Right atrium auricular region (tissue), 2 donors: Measurements from ENCODE around the gene KIF5A. TPM values are rescaled to one million over a fixed set of nuclear protein-coding genes. Genes with fewer than 3 reads are reported as not detected.
A peak's percentile ranks its signal among the peaks of the same experiment; 100 is the strongest.

Experiments used
- DNase-seq: peaks from one replicate; pipeline ENCODE4 v3.0.0-alpha.2; 2019; ENCODE audit warnings: low spot score
- H3K27ac ChIP-seq, 2 donors: fragments of 200-600 bp; sonication (generic); 1 replicate in 1 of 2; 2 replicates in 1 of 2; pipeline ENCODE4 v1.5.1; 2016 to 2019
- H3K27me3 ChIP-seq, 2 donors: fragments of 200-600 bp; sonication (generic); one replicate each; pipeline versions ENCODE4 v1.5.1 to v1.6.0; 2017 to 2019
- H3K36me3 ChIP-seq: fragments of 200-600 bp; sonication (generic); one replicate; pipeline ENCODE4 v1.5.1; 2016
- H3K4me1 ChIP-seq, 2 donors: fragments of 200-600 bp; sonication (generic); one replicate each; pipeline versions ENCODE4 v1.5.1 to v1.6.0; 2017 to 2019
- H3K4me3 ChIP-seq, 2 donors: fragments of 200-600 bp; sonication (generic); 1 replicate in 1 of 2; 2 replicates in 1 of 2; pipeline ENCODE4 v1.5.1; 2017 to 2019; ENCODE audit warnings: mild to moderate bottlenecking in 1 of 2, moderate library complexity in 1 of 2
- H3K9me3 ChIP-seq, 2 donors: fragments of 200-600 bp; sonication (generic); one replicate each; pipeline ENCODE4 v1.5.1; 2019
- CTCF ChIP-seq, 2 donors: fragments of 200-600 bp; sonication (generic); IDR thresholded peaks; one replicate each; pipeline ENCODE4 v1.5.1; 2019; ENCODE audit warnings: antibody characterized with exemption in 2 of 2
- total RNA-seq, 2 donors: library from RNA; depleted of rRNA; stranded (reverse); fragments of >200 nt; gene quantifications; one replicate each; pipeline ENCODE4 v1.1.0, GENCODE V29; 2016

Gene KIF5A
- total RNA-seq, 2 donors from 2014 or later: 0.11 to 0.12 TPM

GRCh38 chr12:57522887-57523705, 26.7 kb upstream of the KIF5A start:
- Histone ChIP-seq H3K27me3 (no peaks in the 10 kb centered on the region), H3K9me3 (no peaks in the 10 kb centered on the region), H3K36me3 (peaks cover 42% of the 10 kb centered on the region), H3K4me1 (peaks cover 0 to 62% of the 10 kb centered on the region in 2 donors), H3K4me3 (peak overlapping the region; percentile 93 to 97), H3K27ac (peak overlapping the region; percentile 97 to 100)
- no peak for TF ChIP-seq CTCF (IDR thresholded peaks at IDR 0.05)
- no peak for DNase-seq

- no peaks in the 10 kb centered on the region for H3K27me3 ChIP-seq
- H3K36me3 ChIP-seq: peaks cover 51% of the 10 kb centered on the region
- no peak for DNase-seq
- H3K4me3 ChIP-seq: peak overlapping the region; percentile 93 to 97
- no peaks in the 10 kb centered on the region for H3K9me3 ChIP-seq
- no peak for TF ChIP-seq CTCF (IDR thresholded peaks at IDR 0.05)
- H3K4me1 ChIP-seq: peaks cover 0 to 53% of the 10 kb centered on the region in 2 donors
- peak overlapping the region; percentile 97 to 100 for H3K27ac ChIP-seq
Observed at GRCh38 chr12:57523706-57524614, 25.9 kb upstream of the KIF5A start.

DNA sequence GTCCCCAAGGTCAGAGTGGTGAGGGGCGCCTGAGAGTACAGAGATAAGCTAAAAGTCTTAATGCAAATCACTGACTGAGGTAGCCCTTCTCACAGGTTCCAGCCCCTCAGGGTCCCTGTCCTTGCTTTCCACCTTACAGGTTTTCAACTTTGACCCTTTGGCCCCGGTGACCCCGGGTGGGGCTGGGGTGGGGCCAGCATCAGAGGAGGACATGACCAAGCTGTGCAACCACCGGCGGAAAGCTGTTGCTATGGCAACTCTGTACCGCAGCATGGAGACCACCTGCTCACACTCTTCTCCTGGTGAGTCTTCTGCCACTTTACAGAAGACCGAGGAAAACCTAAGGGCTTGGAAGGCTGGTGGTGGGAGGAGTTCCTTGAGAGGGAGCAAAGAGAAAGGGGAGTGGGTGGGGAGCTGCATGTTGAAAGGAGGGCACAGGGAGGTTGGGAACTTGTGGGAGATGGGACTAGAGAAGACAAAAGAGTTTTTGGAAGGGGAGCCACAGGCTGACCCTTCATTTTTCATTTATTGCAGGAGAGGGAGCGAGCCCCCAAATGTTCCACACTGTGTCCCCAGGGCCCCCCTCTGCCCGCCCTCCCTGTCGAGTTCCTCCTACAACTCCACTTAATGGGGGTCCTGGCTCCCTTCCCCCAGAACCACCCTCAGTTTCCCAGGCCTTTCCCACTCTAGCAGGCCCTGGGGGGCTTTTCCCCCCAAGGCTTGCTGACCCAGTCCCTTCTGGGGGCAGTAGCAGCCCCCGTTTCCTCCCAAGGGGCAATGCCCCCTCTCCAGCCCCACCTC, 24.8 kb upstream of the KIF5A start:
- peaks cover 62% of the 10 kb centered on the region for H3K36me3 ChIP-seq
- H3K4me3 ChIP-seq: no peak overlapping the region
- no peaks in the 10 kb centered on the region for H3K27me3 ChIP-seq
- no peak for TF ChIP-seq CTCF (IDR thresholded peaks at IDR 0.05)
- no peaks in the 10 kb centered on the region for H3K9me3 ChIP-seq
- DNase-seq: no peak
- peaks cover 0 to 47% of the 10 kb centered on the region in 2 donors for H3K4me1 ChIP-seq
- H3K27ac ChIP-seq: no peak overlapping the region

DNA sequence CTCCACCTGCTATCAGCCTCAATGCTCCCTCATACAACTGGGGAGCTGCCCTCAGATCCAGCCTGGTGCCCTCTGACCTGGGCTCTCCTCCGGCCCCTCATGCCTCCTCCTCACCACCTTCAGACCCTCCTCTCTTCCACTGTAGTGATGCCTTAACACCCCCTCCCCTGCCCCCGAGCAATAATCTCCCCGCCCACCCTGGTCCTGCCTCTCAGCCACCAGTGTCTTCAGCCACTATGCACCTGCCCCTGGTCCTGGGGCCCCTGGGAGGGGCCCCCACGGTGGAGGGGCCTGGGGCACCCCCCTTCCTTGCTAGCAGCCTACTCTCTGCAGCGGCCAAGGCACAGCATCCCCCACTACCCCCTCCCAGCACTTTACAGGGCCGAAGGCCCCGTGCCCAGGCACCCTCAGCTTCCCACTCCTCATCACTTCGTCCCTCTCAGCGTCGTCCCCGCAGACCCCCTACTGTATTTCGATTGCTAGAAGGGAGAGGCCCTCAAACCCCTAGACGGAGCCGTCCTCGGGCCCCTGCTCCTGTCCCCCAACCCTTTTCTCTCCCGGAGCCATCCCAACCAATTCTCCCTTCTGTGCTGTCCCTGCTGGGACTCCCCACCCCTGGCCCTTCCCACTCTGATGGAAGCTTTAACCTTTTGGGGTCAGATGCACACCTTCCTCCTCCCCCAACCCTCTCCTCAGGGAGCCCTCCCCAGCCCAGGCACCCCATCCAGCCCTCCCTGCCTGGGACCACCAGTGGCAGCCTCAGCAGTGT, 24.0 kb upstream of the KIF5A start:
- Histone ChIP-seq H3K9me3 (no peaks in the 10 kb centered on the region), H3K27ac (no peak overlapping the region), H3K36me3 (peaks cover 69% of the 10 kb centered on the region), H3K4me3 (no peak overlapping the region), H3K4me1 (peaks cover 0 to 45% of the 10 kb centered on the region in 2 donors), H3K27me3 (no peaks in the 10 kb centered on the region)
- DNase-seq: no peak
- no peak for TF ChIP-seq CTCF (IDR thresholded peaks at IDR 0.05)
